ENCODE results near the gene BACH1. TPM values are rescaled to one million over a fixed set of nuclear protein-coding genes. Genes with fewer than 3 reads are reported as not detected.

Gene BACH1
- total and polyA plus RNA-seq, 2 of the 8 experiments (the other 6 are each of a cell fraction or from before 2014, with no cell fraction given) = 6.9 to 50.7 TPM

DNA sequence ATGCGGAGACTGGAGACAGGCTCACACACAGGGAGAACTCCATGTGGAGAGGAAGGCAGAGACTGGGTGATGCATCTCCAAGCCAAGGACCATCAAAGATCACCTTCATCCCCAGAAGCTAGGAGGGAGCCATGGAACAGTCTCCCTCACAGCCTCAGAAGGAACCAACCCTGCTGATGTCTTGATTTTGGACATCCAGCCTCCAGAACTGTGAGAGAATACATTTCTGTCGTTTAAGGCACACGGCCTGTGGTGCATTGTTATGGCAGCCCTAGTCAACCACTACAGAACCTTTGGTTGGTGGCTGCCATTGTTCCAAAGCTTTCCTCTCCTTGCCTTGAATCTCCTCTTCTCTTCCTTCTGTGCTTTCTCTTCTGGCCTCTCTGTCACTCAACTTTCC lies 64.0 kb downstream of the BACH1 start:
- H2AK5ac ChIP-seq (ENCODE audit: low read depth, low read length) = no peak overlapping the region
- DNase-seq (ENCODE audit: low read depth in 1 of 2, low spot score in 2 of 2) = no peak
- H3K9me3 ChIP-seq (ENCODE audit: insufficient read depth in 2 of 2, low read depth in 1 of 2, low read length in 1 of 2) = no peaks in the 10 kb centered on the region
- H3K23ac ChIP-seq (ENCODE audit: insufficient read length) = no peak overlapping the region
- TF ChIP-seq KDM1A (IDR thresholded peaks at IDR 0.05; ENCODE audit: borderline replicate concordance, low read length) (no peak), POLR2AphosphoS5 (IDR thresholded peaks at IDR 0.05; ENCODE audit: low read depth, low read length) (no peak)
- H3K4me1 ChIP-seq (replicated peaks in 1 of 4; ENCODE audit: control insufficient read depth in 3 of 4, insufficient read depth in 4 of 4, low read length in 3 of 4) = no peaks in the 10 kb centered on the region
- no peak overlapping the region for H2BK20ac ChIP-seq (ENCODE audit: low read length)
- H2AFZ ChIP-seq (ENCODE audit: low read length) = no peak overlapping the region
- CTCF ChIA-PET (ENCODE audit: partially characterized antibody) = interaction anchor here (5.3 kb wide), 1 partner anchor 8 kb away, joined by 42 read pairs; no protein-coding TSS in a partner anchor
- no peak overlapping the region for H3K4me2 ChIP-seq (ENCODE audit: insufficient read depth in 1 of 2, low read depth in 2 of 2, low read length in 2 of 2)
- H4K5ac ChIP-seq (ENCODE audit: insufficient read length, low read depth, low read length) = no peak overlapping the region
- 0 out of 2 replicates have a peak overlapping the region, but pooled peaks have one; percentile 4 for H3K27ac ChIP-seq (ENCODE audit: low read depth, low read length)
- H3K18ac ChIP-seq (ENCODE audit: extremely low read depth, low read length) = no peak overlapping the region
- no peak overlapping the region for H4K91ac ChIP-seq (replicated peaks; ENCODE audit: insufficient read length, low read length)
- no peak overlapping the region for H2BK15ac ChIP-seq (ENCODE audit: low read length)
- WGBS, 2 experiments (ENCODE audit: extremely low coverage in 1 of 2, insufficient coverage in 1 of 2, insufficient read length in 1 of 2, insufficient replicate concordance in 2 of 2, low coverage in 1 of 2, low lambda C conversion rate in 2 of 2, missing lambda C conversion rate in 1 of 2) = 98% methylated on average over 3 of the region's 3 CpGs; no CpG with 5 or more reads in 1 of the 2 experiments
- H4K8ac ChIP-seq (ENCODE audit: extremely low read depth, insufficient read depth, low read length) = no peak overlapping the region
- no peaks in the 10 kb centered on the region; a peak in 1 of 8 replicates for H3K36me3 ChIP-seq (ENCODE audit: control insufficient read depth in 2 of 4, insufficient read depth in 4 of 4, low read length in 3 of 4)
- no peak overlapping the region for H3K9ac ChIP-seq (replicated peaks in 1 of 4; ENCODE audit: extremely low read depth in 1 of 4, low read depth in 3 of 4, low read length in 3 of 4)
- H3K79me2 ChIP-seq (ENCODE audit: control insufficient read depth in 1 of 2, insufficient read depth in 2 of 2, low read length in 2 of 2) = no peaks in the 10 kb centered on the region
- no peaks in the 10 kb centered on the region for H3K27me3 ChIP-seq (replicated peaks in 1 of 4; ENCODE audit: control insufficient read depth in 3 of 4, extremely low read depth in 1 of 4, insufficient read depth in 3 of 4, low read length in 3 of 4)
- H3K4me3 ChIP-seq (ENCODE audit: extremely low read depth in 1 of 4, insufficient read depth in 2 of 4, low read depth in 3 of 4, low read length in 4 of 4) = no peak overlapping the region
- no peaks in the 10 kb centered on the region; the same call in 1 of the 2 replicates for H3K79me1 ChIP-seq (ENCODE audit: low read depth, low read length)
- no peak overlapping the region for H3K4ac ChIP-seq (replicated peaks; ENCODE audit: insufficient read length, low read depth, low read length)
- H3K14ac ChIP-seq (ENCODE audit: insufficient read length) = no peak overlapping the region
- POLR2A ChIA-PET (ENCODE audit: partially characterized antibody) = no interaction called here
- no peaks in the 10 kb centered on the region for H3K23me2 ChIP-seq (ENCODE audit: low read depth, low read length)
- no peak overlapping the region for H2BK5ac ChIP-seq (ENCODE audit: low read depth, low read length)
- H2BK12ac ChIP-seq (ENCODE audit: low read depth, low read length) = no peak overlapping the region
- H4K20me1 ChIP-seq (replicated peaks in 1 of 2; ENCODE audit: control insufficient read depth in 1 of 2, insufficient read depth in 2 of 2, low read length in 2 of 2) = no peaks in the 10 kb centered on the region
- FAIRE-seq = no peak
- H2BK120ac ChIP-seq (replicated peaks; ENCODE audit: low read depth, low read length) = no peak overlapping the region
- no peak overlapping the region for H3K56ac ChIP-seq (replicated peaks; ENCODE audit: insufficient read length, low read depth, low read length)

Data from H1 (cell line).